ENCODE data around the gene CAD. TPM values are rescaled to one million over a fixed set of nuclear protein-coding genes. Genes with fewer than 3 reads are reported as not detected.

CAD gene
- total and polyA plus RNA-seq, 2 of the 4 experiments (the other 2 are of a cell fraction) = 12.9 to 38.7 TPM

GRCh38 chr2:27223416-27223815 is 6.2 kb downstream of the CAD start:
- H2AFZ ChIP-seq (replicated peaks; ENCODE audit: low read length, poor library complexity) = no peak overlapping the region
- DNase-seq = no peak
- H3K56ac ChIP-seq (ENCODE audit: extremely low read depth, insufficient read depth, low read length) = no peak overlapping the region
- no peak overlapping the region for H3K27ac ChIP-seq (ENCODE audit: insufficient read depth, low read length)
- no peaks in the 10 kb centered on the region for H3K27me3 ChIP-seq (ENCODE audit: control insufficient read depth, insufficient read depth, low read length)
- no peak overlapping the region for H2BK15ac ChIP-seq (ENCODE audit: low read depth, low read length)
- TF ChIP-seq CEBPB (IDR thresholded peaks at IDR 0.05; ENCODE audit: low read depth, low read length) (no peak), USF2 (IDR thresholded peaks at IDR 0.05; ENCODE audit: low read depth, low read length) (no peak), FOS (IDR thresholded peaks at IDR 0.05; ENCODE audit: low read depth, low read length) (no peak), MAZ (IDR thresholded peaks at IDR 0.05; ENCODE audit: borderline replicate concordance, low read depth, low read length) (no peak), CHD1 (IDR thresholded peaks at IDR 0.05; ENCODE audit: low read depth, low read length) (no peak), SMC3 (IDR thresholded peaks at IDR 0.05; ENCODE audit: low read depth, low read length) (no peak), BHLHE40 (IDR thresholded peaks at IDR 0.05; ENCODE audit: low read depth, low read length) (no peak), NFE2L2 (IDR thresholded peaks at IDR 0.05; ENCODE audit: low read depth, low read length) (no peak)
- dilution Hi-C loops (cut with HindIII; ENCODE audit: low sequenced_read_pairs, unreplicated experiment) = no loop called here
- no peak overlapping the region for H2BK5ac ChIP-seq (ENCODE audit: low read depth, low read length, poor library complexity, severe bottlenecking)
- no peak overlapping the region for H2AK9ac ChIP-seq (replicated peaks; ENCODE audit: low read depth, low read length, poor library complexity)
- H4K91ac ChIP-seq (ENCODE audit: insufficient read depth, low read depth, low read length) = no peak overlapping the region
- H2BK20ac ChIP-seq (ENCODE audit: low read depth, low read length) = no peak overlapping the region
- no peak overlapping the region for H4K5ac ChIP-seq (ENCODE audit: low read depth, low read length)
- ChIA-PET POLR2A (ENCODE audit: unreplicated experiment) (no interaction called here), CTCF (no interaction called here)
- H2BK120ac ChIP-seq (ENCODE audit: low read depth, low read length) = no peak overlapping the region
- H4K8ac ChIP-seq (ENCODE audit: low read depth in 2 of 2, low read length in 2 of 2) = no peak overlapping the region
- H3K4me1 ChIP-seq (ENCODE audit: control insufficient read depth, insufficient read depth, low read length) = no peaks in the 10 kb centered on the region
- WGBS, 2 experiments (ENCODE audit: extremely low coverage in 2 of 2, insufficient read length in 1 of 2) = 100% methylated on average over 4 of the region's 6 CpGs; no CpG with 5 or more reads in 1 of the 2 experiments
- H3K36me3 ChIP-seq (ENCODE audit: control insufficient read depth, insufficient read depth, low read length) = peaks cover 51% of the 10 kb centered on the region
- H3K4ac ChIP-seq (ENCODE audit: low read depth, low read length) = no peak overlapping the region
- H3K23ac ChIP-seq (ENCODE audit: low read depth, low read length) = no peak overlapping the region
- intact Hi-C loops (cut with micrococcal nuclease) = no loop called here
- no peaks in the 10 kb centered on the region for H4K20me1 ChIP-seq (ENCODE audit: insufficient read depth, low read length)
- no peak overlapping the region for H3K18ac ChIP-seq (ENCODE audit: low read depth, low read length)
- H2AK5ac ChIP-seq (ENCODE audit: low read depth, low read length) = no peak overlapping the region
- H3K4me3 ChIP-seq (ENCODE audit: insufficient read depth, low read depth, low read length) = no peak overlapping the region
- no peaks in the 10 kb centered on the region for H3K9me3 ChIP-seq (ENCODE audit: control insufficient read depth, insufficient read depth, low read length)
- H3K9me1 ChIP-seq (ENCODE audit: insufficient read depth, low read length) = no peaks in the 10 kb centered on the region; the same call in 1 of the 2 replicates
- no peak overlapping the region for H3K9ac ChIP-seq (ENCODE audit: low read depth, low read length)
- H3K14ac ChIP-seq (replicated peaks; ENCODE audit: low read depth, low read length) = no peak overlapping the region
- no peak overlapping the region for H3K4me2 ChIP-seq (ENCODE audit: low read depth, low read length)
- no peak for ATAC-seq (ENCODE audit: low read depth)
- in situ Hi-C loops (cut with MboI; ENCODE audit: low sequenced_read_pairs) = no loop called here
- H3K79me1 ChIP-seq (ENCODE audit: low read depth in 1 of 2, low read length in 2 of 2) = peaks cover 7 to 21% of the 10 kb centered on the region in 2 experiments
- BruUV-seq (replicated peaks) = no TSS peak

Data from IMR-90 (cell line).